H1 (cell line): ENCODE data around the gene ABCA1.

Experiments used
- GABPA ChIP-seq: IDR thresholded peaks from 2 replicates; pipeline ENCODE4 v1.6.1; 2011; ENCODE audit warnings: mild to moderate bottlenecking, low read length, moderate library complexity, borderline replicate concordance; ENCODE audit not compliant: insufficient read depth
- POLR2AphosphoS5 ChIP-seq: IDR thresholded peaks from 2 replicates; pipeline ENCODE4 v1.6.1; 2011; ENCODE audit warnings: low read depth, low read length
- SIX5 ChIP-seq: IDR thresholded peaks from 2 replicates; pipeline ENCODE4 v1.6.1; 2011; ENCODE audit warnings: mild to moderate bottlenecking, low read depth, low read length
- TAF1 ChIP-seq: IDR thresholded peaks from 2 replicates; pipeline ENCODE4 v1.6.1; 2011; ENCODE audit warnings: mild to moderate bottlenecking, low read depth, low read length
- TF ChIP-seq, protein P1 (sequence below), 3 experiments: IDR thresholded peaks; 1 replicate in 2 of 3; 2 replicates in 1 of 3; pipeline versions ENCODE4 v1.5.1 to v1.6.1; 2011; ENCODE audit warnings: low read length in 3 of 3, mild to moderate bottlenecking in 3 of 3, inconsistent platforms in 2 of 3, low read depth in 1 of 3, moderate library complexity in 1 of 3; ENCODE audit not compliant: insufficient read depth in 1 of 3; ENCODE audit errors: control extremely low read depth in 1 of 3
- TF ChIP-seq, protein P2 (sequence below): IDR thresholded peaks from 2 replicates; pipeline ENCODE4 v1.6.1; 2011; ENCODE audit warnings: low read length, improper control_type of control experiment
- TF ChIP-seq, protein P3 (sequence below): IDR thresholded peaks from 2 replicates; pipeline ENCODE4 v1.6.1; 2012; ENCODE audit warnings: inconsistent platforms

DNA sequence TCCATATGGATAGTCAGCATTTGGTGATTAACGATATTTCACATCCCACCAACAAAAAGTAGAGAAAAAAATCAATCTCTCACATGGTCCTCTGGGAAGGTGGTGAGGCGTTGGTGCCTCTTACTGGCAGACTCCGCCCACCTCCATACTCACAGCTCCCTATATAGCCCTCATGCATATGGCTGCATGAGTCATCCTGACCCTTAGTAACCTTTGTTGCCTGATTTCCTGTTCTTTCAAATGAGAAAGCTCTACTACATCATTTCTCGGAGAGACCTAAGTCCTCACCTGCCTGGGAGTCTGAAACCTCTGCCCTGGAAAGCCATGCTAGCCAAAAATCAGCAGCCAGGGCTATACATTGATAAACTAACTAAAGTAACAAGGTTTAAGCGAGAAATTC is 33.3 kb upstream of the ABCA1 start:
- TF ChIP-seq, protein P1, sequence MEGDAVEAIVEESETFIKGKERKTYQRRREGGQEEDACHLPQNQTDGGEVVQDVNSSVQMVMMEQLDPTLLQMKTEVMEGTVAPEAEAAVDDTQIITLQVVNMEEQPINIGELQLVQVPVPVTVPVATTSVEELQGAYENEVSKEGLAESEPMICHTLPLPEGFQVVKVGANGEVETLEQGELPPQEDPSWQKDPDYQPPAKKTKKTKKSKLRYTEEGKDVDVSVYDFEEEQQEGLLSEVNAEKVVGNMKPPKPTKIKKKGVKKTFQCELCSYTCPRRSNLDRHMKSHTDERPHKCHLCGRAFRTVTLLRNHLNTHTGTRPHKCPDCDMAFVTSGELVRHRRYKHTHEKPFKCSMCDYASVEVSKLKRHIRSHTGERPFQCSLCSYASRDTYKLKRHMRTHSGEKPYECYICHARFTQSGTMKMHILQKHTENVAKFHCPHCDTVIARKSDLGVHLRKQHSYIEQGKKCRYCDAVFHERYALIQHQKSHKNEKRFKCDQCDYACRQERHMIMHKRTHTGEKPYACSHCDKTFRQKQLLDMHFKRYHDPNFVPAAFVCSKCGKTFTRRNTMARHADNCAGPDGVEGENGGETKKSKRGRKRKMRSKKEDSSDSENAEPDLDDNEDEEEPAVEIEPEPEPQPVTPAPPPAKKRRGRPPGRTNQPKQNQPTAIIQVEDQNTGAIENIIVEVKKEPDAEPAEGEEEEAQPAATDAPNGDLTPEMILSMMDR (IDR thresholded peaks at IDR 0.05; ENCODE audit: control extremely low read depth in 1 of 3, insufficient read depth in 1 of 3, low read depth in 1 of 3, low read length in 3 of 3): no peak
- TF ChIP-seq, protein P2, sequence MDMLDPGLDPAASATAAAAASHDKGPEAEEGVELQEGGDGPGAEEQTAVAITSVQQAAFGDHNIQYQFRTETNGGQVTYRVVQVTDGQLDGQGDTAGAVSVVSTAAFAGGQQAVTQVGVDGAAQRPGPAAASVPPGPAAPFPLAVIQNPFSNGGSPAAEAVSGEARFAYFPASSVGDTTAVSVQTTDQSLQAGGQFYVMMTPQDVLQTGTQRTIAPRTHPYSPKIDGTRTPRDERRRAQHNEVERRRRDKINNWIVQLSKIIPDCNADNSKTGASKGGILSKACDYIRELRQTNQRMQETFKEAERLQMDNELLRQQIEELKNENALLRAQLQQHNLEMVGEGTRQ: no peak
- TF ChIP-seq TAF1 (peak; percentile 13; the same call in 1 of the 2 replicates), GABPA (no peak), POLR2AphosphoS5 (no peak; the same call in 1 of the 2 replicates), SIX5 (no peak)
- TF ChIP-seq, protein P3, sequence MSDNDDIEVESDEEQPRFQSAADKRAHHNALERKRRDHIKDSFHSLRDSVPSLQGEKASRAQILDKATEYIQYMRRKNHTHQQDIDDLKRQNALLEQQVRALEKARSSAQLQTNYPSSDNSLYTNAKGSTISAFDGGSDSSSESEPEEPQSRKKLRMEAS: 0 out of 2 replicates have a peak, but pooled peaks have one; percentile 26
